Mammary epithelial cell (primary cell): ENCODE results near the gene DHCR7.

ENCODE experiments used
- EZH2 ChIP-seq: IDR thresholded peaks from 2 replicates; pipeline ENCODE4 v1.6.1; 2012; ENCODE audit warnings: low read length, inconsistent platforms, borderline replicate concordance
- TF ChIP-seq, protein P1 (sequence below), 2 donors: IDR thresholded peaks in 1 of 2; conservative IDR thresholded peaks in 1 of 2; 2 replicates each; pipeline ENCODE4 v1.5.1; 2011 to 2012; ENCODE audit warnings: inconsistent platforms in 2 of 2, low read length in 2 of 2, mild to moderate bottlenecking in 2 of 2, control low read depth in 1 of 2, low read depth in 1 of 2; ENCODE audit not compliant: insufficient read depth in 1 of 2; ENCODE audit errors: extremely low read depth in 1 of 2

DNA sequence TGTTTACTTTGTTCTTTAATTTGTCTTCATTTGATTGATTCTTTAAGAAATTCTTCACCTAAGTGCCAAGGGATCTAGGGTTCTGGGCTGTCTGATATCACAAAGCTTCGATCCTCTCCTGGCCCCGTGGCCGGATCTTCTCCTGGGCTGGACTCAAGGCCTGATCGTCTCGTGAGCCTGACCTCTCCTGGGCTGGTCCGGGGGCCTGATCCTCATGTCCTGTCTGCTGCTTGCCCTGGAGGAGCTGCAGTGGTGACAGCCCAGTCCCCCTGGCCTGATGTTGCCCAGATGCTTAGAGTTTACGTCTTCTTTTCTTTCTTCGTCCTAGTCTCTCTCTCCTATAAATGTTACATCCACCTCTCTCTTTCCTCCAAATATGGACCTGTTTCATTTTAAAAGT, 8.1 kb upstream of the DHCR7 start:
- TF ChIP-seq, protein P1, sequence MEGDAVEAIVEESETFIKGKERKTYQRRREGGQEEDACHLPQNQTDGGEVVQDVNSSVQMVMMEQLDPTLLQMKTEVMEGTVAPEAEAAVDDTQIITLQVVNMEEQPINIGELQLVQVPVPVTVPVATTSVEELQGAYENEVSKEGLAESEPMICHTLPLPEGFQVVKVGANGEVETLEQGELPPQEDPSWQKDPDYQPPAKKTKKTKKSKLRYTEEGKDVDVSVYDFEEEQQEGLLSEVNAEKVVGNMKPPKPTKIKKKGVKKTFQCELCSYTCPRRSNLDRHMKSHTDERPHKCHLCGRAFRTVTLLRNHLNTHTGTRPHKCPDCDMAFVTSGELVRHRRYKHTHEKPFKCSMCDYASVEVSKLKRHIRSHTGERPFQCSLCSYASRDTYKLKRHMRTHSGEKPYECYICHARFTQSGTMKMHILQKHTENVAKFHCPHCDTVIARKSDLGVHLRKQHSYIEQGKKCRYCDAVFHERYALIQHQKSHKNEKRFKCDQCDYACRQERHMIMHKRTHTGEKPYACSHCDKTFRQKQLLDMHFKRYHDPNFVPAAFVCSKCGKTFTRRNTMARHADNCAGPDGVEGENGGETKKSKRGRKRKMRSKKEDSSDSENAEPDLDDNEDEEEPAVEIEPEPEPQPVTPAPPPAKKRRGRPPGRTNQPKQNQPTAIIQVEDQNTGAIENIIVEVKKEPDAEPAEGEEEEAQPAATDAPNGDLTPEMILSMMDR (conservative IDR thresholded peaks at IDR 0.05 in 1 of 2, IDR thresholded peaks at IDR 0.05 in 1 of 2; ENCODE audit: extremely low read depth in 1 of 2, insufficient read depth in 1 of 2, low read depth in 1 of 2, low read length in 2 of 2): no peak
- TF ChIP-seq EZH2: no peak
